GM19193 (cell line): Measurements from ENCODE around the gene ZNF48.
A peak's percentile ranks its signal among the peaks of the same experiment; 100 is the strongest.

Experiments used
- POLR2A ChIP-seq: IDR thresholded peaks from 4 replicates; pipeline ENCODE4 v1.6.1; 2011; ENCODE audit not compliant: insufficient read depth, insufficient read length; ENCODE audit errors: extremely low read depth

Gene ZNF48

DNA sequence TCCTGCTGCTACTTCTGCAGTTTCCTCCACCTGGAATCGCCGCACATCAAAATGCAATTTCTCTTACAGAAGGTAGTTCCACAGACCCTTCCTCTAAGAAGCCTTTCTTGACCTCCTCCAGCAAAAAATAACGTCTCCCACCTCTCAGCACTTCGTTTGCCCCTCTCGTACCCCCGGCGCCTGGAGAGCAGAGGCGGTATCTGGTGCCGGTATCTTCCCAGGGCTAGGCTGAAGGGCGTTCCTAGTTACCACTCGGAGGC is 34.1 kb downstream of the ZNF48 start:
- TF ChIP-seq POLR2A: no peak

DNA sequence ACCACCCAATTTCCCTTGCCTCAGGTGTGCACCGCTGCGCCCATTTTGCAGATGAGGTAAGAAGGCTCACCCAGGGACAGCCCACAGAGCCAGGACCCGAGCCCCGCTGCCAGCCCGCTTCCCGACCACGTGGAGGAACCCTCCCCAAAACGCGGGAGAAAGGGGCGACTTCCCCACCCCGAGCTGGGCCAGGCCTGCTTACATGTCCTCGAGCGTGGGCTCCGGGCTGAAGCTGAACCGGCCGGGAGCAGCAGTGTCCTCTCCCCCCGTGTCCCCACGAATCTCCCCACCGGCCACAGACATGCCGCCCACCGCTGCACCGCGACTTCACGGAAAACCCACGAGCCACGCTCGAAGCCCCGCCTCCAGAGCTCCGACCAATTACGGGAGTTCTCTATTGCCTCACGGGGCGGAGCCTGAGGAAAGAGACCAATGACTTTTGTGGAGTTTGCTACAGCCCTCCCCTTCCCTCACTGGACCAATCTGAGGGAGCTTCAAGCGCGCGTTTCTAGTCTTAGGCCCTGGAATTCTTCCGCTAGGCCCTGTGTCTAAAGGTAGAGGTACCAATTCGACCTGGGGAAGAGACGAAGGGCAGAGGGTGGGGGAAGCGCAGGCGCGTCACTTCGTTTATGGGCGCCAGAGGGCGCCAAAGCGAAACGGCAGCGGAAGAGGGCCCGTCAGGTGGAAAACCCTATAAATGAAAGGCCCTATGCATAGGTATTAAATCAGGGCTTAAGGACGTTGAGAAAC is 34.6 kb downstream of the ZNF48 start, which contains the start of gene DCTPP1:
DCTPP1 (minus strand) TSS at position 353 of the 750 bp plus-strand sequence; CDS start at position 303, 50 bp downstream.
- peak; percentile 58 for TF ChIP-seq POLR2A

DNA sequence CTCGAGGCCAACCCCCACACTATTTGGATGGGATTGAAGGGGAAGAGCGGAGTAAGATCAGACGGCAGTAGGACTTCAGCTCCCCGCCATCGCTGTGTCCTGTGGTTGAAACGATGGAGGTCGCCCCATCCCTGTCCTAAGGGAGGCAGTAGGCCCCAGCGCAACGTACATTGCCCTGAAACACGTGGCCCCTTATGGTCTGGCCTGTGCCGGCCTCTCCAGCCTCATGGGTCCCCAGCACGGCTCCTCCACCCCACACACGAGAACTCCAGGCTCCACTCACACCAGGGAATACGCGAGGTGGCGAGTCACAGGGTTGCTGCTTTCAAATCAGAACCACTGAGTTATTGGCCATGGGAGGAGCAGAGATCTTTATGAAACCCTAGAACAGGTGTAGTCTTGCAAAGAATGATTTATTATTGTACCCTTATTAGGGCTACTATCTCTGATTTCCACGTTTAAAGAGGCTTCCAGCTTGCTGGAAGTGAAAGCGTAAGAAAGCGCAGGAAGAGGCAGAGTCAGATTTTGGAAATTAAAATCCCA is 35.3 kb downstream of the ZNF48 start:
- no peak for TF ChIP-seq POLR2A

DNA sequence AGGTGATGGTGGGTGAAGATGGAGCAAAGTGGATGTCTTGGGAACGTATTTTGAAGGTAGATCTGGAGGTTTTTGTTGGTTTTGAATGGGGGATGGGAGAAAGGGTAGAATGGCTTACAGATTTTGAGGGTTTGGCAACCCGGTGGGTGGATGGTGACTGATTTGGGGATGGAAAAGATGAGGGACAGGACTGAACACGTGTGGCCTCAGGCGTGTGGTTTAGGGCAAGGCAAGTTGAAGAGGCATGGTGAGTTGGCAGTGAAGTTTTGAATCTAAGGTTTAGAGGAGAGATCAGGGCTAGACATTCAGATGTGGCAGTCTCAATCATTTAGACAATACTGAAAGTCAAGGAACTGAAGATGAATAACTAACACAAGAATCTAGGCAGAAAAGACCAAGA is 39.6 kb downstream of the ZNF48 start:
- TF ChIP-seq POLR2A: no peak

DNA sequence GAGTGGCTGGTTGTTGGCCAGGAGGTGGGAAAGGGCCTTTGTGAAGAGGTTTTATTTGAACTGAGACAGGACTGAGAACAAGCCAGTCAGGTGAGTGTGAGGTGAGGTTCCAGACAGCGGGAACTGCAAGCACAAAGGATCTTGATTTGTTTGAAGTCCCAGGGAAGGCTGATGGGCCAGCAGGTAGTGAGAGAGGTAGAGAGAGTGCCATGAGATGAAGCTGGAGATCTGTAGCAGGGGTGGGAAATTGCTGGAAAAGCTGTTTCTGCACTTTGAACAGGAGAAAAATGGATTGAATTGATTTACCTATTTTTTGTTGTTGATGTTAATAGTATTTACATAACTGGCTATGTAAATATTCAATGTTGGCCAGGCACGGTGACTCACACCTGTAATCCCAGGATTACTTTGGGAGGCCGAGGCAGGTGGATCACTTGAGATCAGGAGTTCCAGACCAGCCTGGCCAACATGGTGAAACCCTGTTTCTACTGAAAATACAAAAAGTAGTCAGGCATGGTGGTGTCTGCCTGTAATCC is 42.4 kb downstream of the ZNF48 start:
- no peak for TF ChIP-seq POLR2A

DNA sequence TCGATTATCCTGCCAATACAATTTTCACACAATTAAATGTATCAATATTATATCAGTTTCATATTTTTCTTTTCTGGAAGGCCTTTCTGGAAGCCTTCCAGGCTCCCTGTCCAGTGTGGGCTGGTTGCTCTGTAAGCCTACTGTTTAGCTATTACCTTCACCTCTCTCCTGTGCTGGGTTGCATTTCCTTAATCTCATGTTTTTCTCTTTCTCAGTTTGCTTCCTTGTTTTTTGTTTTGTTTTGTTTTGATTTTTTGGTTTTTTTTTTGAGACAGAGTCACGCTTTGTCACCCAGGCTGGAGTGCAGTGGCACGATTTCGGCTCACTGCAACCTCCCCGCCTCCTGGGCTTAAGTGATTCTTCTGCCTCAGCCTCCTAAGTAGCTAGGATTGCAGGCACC is 43.6 kb downstream of the ZNF48 start:
- no peak for TF ChIP-seq POLR2A

DNA sequence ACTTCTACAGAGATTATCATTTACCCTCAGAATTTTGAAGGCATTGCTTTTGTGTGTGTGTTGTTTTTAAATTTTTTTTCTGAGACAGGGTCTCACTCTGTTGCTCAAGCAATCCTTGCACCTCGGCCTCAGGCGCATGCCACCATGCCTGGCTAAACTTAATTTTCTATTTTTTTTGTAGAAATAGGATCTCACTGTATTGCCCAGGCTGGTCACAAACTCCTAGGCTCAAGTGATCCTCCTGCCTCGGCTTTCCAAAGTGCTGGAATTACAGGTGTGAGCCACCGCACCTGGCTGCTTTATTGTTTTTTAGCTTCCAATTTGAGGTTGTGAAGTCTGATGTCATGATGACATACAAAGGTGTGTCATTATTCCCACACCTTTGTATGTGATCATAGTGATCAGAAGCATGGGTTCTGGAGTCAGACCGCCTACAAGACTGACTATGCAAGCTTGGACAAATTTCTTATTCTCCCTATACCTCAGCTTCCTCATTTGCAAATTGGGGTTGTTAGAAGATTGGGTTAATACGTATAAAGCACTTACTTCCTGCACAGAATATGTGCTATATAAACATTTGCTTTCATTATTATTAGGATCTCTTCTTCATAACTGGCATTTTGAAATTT is 44.6 kb downstream of the ZNF48 start:
- TF ChIP-seq POLR2A: no peak

DNA sequence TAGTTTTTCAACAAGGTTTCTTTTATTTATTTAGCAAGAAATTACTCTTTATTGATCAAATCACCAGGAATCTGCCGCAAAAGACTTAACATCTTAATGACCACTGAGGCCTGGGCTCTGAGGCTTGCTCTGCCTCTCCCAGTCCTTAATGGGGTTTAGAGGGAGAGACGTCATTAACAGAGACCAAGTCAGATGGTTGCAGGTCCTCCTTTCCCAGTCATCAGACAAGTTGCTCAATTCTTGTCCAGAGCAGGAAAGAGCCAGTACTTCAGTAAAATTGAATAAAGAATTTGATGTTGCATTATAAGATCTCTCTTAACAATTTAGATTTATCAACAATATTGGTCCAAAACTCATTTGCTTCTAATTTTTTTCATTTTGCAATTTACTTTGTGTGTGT is 48.4 kb downstream of the ZNF48 start:
- no peak for TF ChIP-seq POLR2A

DNA sequence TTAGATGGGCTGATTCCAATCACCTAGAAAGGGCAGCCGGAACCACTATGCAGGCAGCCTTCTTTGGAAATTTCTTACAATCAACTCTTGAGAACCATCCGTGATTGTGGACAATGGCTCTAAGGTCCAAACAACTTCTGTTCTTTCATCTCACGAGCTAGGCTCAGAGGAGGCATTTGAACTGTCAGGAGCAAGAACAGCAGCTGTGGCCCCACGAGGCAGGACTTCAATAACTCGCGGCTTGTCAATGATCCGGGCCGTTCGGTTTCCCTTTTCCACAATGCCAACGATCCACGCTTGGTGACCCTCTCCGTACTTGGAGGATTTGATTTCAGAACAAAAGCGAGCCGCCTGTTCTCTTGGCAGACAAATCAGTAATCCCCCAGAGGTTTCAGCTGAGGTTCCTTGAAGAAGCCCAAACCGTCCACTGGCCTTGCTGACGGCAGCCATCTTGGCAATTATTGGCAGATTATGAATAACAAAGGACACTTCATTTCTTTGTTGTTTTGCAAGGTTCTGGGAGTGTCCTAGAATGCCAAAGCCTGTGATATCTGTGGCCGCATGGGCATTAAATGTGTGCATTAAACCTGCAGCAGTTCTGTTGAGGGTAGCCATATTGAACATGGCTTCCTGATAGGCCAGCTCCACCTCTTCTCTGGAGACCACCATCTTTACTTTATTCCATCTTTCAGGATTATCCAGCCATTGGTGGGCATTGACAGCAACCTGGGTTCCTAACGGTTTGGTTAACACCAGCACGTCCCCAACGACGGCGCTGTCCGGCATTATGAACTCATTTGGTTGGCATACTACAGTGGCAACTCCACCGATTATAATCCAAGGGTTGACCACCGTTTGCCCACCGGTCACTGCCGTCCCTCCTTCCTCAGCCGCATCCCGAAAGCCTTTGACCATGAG is 49.3 kb downstream of the ZNF48 start:
- no peak for TF ChIP-seq POLR2A

DNA sequence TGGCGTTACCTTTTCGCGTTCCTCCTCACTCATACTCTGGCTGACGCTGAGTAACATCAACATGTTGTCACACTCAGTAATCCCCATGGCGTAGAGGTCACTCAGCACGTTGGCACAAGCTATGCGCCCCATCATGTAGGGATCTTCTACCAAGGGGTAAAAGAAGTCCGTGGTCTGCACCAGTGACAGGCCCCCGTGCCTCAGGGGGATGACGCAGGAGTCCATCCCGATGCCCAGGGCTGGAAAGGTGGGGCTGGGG is 49.9 kb downstream of the ZNF48 start:
- no peak for TF ChIP-seq POLR2A

DNA sequence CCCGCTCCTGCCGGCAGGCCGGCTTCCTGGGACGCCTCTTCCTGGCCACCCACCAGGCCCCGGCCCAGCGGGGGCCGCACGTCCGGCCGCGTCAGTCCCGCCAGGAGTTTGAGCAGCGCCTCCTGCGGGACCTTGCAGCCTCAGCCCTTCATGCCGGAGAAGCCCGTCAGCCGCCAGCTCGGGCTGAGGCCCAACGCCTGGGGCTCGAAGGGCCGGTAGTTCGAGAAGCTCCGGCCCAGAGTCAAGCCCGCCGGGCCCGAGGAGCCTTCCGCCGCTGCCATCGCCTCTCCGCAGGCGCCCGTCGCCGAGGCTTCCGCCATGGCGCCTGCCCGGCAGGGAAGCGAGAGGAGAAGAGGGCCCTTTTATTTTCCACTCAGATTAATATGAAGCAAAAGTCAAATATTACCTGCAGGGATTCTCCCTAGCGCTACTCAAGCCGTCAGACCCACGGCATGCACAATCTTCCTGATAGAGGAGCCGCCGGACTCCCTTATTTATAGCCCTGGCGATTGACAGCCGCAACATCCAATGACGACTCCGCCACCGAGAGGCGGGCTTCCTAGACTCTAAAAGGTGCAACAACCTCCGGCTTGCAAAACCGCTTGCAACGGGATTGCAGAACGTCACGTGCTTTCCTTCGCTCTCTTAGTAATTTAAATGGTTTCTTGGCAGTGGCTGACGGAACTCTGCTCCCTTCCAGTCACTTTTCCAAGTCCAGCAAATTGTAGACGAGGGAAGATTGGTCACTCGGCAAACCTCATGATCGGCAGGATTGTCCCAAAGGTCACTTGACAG is 50.4 kb downstream of the ZNF48 start, which contains the start of gene SEPHS2:
SEPHS2 (minus strand) TSS at position 467 of the 795 bp plus-strand sequence; CDS start at position 320, 147 bp downstream.
- TF ChIP-seq POLR2A: peak; percentile 97

DNA sequence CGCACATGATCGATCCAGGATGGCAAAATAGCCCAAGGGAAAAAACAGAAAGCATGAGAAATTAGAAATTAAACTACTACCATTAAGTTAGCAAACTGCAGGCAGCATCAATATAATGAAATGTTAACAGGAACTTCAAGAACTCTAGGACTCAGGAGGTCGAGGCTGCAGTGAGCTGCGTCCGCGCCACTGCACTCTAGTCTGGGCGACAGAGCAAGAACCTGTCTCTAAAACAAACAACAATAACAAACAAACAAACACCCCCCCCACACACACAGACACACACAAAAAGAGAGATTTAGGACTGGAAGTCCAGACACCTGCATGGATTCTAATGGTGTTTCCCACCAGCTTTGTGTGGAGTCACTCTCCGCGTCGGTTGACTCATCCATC is 51.0 kb downstream of the ZNF48 start:
- TF ChIP-seq POLR2A: no peak

DNA sequence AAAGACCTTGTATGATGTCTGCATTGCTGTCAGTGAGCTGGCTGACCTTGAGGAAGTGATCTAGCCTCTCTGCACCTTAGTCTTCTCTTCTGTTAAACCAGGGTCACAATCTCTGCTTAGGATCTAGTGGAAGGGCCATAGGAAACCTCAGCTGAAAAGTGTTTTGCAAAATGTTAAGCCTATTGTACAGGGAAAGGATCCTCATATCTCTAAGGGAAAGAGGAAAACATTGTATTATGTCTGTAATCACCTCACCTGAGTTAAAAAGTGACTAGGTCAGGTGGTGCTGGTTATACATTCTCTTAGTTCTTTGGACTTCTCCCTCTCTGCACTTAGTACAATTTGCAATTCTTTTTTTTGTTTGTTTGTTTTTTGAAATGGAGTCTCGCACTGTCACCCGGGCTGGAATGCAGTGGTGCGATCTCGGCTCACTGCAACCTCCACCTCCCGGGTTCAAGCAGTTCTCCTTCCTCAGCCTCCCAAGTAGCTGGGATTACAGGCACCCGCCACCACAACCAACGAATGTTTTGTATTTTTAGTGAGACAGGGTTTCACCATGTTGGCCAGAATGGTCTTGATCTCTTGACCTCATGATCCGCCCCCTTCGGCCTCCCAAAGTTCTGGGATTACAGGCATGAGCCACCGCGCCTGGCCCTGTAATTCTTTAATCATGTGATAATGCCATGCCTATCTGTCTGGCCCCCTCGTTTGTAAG is 52.4 kb downstream of the ZNF48 start:
- TF ChIP-seq POLR2A: no peak

DNA sequence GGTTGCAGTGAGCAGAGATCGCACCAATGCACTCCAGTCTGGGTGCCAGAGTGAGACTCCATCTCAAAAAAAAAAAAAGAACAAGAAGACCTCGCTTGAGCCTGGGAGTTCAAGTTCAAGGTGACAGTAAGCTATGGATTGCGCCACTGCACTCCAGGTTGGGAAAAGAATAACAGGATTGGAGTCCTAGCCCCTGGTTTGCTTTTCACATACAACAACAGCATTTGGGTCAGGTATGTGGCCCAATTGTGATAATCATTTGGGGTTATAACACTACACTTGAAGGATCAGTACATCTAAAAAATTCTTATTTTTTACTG is 53.9 kb downstream of the ZNF48 start:
- TF ChIP-seq POLR2A: no peak
